Progenitor cell of endocrine pancreas (in vitro differentiated cells): ENCODE data around the gene TBC1D19. TPM values are rescaled to one million over a fixed set of nuclear protein-coding genes. Genes with fewer than 3 reads are reported as not detected.
"Not testable (repeated sequence)": the region's sequence is repeated elsewhere in the genome, so short reads cannot be mapped to it uniquely, and the experiment has no call there.

Experiments
- DNase-seq: peaks from one replicate; pipeline ENCODE4 v3.0.0; 2021; ENCODE audit warnings: low spot score; ENCODE audit not compliant: unreplicated experiment
- H3K27ac Mint-ChIP-seq: 2 replicates; pipeline ENCODE4 v1.8.0; 2021; ENCODE audit warnings: mild to moderate bottlenecking, moderate library complexity, mixed read lengths
- H3K27me3 Mint-ChIP-seq: 2 replicates; pipeline ENCODE4 v1.8.0; 2021; ENCODE audit warnings: mixed read lengths
- H3K36me3 Mint-ChIP-seq: 2 replicates; pipeline ENCODE4 v1.8.0; 2022; ENCODE audit warnings: mixed read lengths; ENCODE audit not compliant: insufficient read depth
- H3K4me1 Mint-ChIP-seq: 2 replicates; pipeline ENCODE4 v1.8.0; 2021; ENCODE audit warnings: low read depth, mixed read lengths
- H3K4me3 Mint-ChIP-seq: 2 replicates; pipeline ENCODE4 v1.8.0; 2021; ENCODE audit warnings: low read depth, mild to moderate bottlenecking, moderate library complexity, mixed read lengths
- H3K9me3 Mint-ChIP-seq: 2 replicates; pipeline ENCODE4 v1.8.0; 2021; ENCODE audit warnings: low read depth, mixed read lengths
- total RNA-seq: library from RNA; stranded (reverse); gene quantifications from 2 replicates; pipeline ENCODE4 v1.2.1, GENCODE V29; 2021
- TF ChIP-seq, protein P1 (sequence below): fragments of 200-600 bp; sonication (generic); IDR thresholded peaks from one replicate; pipeline ENCODE4 v1.5.0; 2021; ENCODE audit warnings: antibody characterized with exemption, mild to moderate bottlenecking; ENCODE audit not compliant: unreplicated experiment

TBC1D19 gene
- total RNA-seq, 1 donor from 2014 or later = 28.8 TPM

DNA sequence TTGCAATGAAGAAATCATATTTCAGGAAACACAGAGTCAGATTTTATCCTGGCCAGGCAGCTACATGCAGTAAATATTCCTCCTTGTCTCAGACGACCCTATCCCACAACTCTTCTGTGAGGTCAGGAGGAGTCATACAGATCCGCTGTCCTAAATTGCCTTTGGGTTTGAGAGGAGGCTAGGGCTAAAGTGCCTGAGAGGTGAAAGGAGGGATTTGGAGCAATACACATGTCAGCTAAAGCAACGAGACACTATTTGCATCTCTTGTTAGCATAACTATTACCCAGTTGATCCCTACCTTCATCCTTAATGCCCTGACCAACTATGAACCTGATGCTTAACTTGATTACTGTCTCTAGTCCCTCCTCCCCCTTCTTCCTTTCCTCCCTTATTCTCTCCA, 98.6 kb downstream of the TBC1D19 start:
- H3K4me3 Mint-ChIP-seq = no peak overlapping the region
- H3K27me3 Mint-ChIP-seq = no peaks in the 10 kb centered on the region
- H3K9me3 Mint-ChIP-seq = peaks cover 30% of the 10 kb centered on the region
- no peaks in the 10 kb centered on the region for H3K4me1 Mint-ChIP-seq
- TF ChIP-seq, protein P1, sequence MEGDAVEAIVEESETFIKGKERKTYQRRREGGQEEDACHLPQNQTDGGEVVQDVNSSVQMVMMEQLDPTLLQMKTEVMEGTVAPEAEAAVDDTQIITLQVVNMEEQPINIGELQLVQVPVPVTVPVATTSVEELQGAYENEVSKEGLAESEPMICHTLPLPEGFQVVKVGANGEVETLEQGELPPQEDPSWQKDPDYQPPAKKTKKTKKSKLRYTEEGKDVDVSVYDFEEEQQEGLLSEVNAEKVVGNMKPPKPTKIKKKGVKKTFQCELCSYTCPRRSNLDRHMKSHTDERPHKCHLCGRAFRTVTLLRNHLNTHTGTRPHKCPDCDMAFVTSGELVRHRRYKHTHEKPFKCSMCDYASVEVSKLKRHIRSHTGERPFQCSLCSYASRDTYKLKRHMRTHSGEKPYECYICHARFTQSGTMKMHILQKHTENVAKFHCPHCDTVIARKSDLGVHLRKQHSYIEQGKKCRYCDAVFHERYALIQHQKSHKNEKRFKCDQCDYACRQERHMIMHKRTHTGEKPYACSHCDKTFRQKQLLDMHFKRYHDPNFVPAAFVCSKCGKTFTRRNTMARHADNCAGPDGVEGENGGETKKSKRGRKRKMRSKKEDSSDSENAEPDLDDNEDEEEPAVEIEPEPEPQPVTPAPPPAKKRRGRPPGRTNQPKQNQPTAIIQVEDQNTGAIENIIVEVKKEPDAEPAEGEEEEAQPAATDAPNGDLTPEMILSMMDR = no peak
- peaks cover 45% of the 10 kb centered on the region for H3K36me3 Mint-ChIP-seq
- no peak for DNase-seq
- no peak overlapping the region for H3K27ac Mint-ChIP-seq

DNA sequence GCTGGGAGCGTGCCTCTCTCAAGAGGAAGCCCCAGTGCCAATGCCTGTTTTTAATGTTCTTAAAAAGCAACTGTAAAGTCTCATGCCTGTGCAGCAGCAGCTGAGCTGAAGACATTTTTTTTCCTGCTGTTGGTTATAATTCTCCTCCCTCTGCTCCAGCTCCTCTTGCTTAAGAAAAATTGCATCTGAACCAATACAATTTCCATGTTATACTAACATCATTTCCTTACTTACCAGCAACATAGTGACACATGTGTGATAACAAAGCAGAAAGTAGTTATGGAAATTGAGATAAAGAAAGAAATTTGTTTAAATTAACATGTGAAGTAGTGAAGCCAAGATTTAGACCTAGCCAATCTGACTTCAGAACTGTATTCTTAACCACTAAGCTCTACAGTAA, 101.4 kb downstream of the TBC1D19 start:
- Mint-ChIP-seq H3K4me1 (no peaks in the 10 kb centered on the region), H3K27ac (no peak overlapping the region), H3K27me3 (no peaks in the 10 kb centered on the region), H3K36me3 (peaks cover 26% of the 10 kb centered on the region), H3K9me3 (peaks cover 13% of the 10 kb centered on the region), H3K4me3 (no peak overlapping the region)
- TF ChIP-seq, protein P1 = no peak
- no peak for DNase-seq

DNA sequence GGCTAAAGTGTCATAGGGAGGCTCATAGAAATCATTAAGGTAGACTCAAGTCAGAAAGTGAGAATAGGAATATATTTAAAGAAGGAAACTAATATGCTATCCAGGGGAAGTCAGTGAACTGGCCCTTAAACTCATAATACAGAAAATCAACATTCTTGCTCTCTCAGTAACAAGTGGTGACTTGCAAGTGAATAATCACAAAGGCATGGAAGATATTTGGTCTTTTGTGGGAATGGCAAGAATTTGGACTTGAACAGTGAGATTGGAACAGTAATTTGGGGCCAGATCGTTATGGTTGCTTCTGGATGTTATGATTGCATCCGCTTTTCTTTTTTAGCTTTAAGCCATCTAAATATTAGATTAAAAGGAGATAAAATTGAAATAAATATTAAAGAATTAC, 103.8 kb downstream of the TBC1D19 start:
- Mint-ChIP-seq H3K9me3 (peaks cover 7% of the 10 kb centered on the region), H3K4me3 (no peak overlapping the region), H3K27me3 (no peaks in the 10 kb centered on the region), H3K27ac (no peak overlapping the region), H3K4me1 (no peaks in the 10 kb centered on the region), H3K36me3 (peaks cover 32% of the 10 kb centered on the region)
- no peak for DNase-seq
- TF ChIP-seq, protein P1 = no peak

DNA sequence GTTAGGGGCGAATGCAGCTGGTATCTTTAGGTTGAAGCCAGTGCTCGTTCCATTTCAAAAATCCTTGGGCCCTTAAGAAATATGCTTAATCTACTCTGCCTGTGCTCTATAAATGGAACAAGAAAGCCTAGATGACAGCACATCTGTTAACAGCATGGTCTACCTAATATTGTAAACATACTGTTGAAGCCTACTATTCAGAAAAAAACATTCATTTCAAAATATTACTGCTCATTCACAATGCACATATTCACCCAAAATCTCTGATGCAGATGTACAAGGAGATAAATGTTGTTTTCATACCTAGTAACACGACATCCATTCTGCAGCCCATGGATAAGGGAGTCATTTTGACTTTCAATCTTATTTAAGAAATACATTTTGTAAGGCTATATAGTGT, 106.6 kb downstream of the TBC1D19 start:
- no peak overlapping the region for H3K4me3 Mint-ChIP-seq
- H3K4me1 Mint-ChIP-seq = no peaks in the 10 kb centered on the region
- H3K36me3 Mint-ChIP-seq = peaks cover 46% of the 10 kb centered on the region
- DNase-seq = no peak
- H3K9me3 Mint-ChIP-seq = peaks cover 14% of the 10 kb centered on the region
- TF ChIP-seq, protein P1 = no peak
- H3K27ac Mint-ChIP-seq = no peak overlapping the region
- no peaks in the 10 kb centered on the region for H3K27me3 Mint-ChIP-seq

DNA sequence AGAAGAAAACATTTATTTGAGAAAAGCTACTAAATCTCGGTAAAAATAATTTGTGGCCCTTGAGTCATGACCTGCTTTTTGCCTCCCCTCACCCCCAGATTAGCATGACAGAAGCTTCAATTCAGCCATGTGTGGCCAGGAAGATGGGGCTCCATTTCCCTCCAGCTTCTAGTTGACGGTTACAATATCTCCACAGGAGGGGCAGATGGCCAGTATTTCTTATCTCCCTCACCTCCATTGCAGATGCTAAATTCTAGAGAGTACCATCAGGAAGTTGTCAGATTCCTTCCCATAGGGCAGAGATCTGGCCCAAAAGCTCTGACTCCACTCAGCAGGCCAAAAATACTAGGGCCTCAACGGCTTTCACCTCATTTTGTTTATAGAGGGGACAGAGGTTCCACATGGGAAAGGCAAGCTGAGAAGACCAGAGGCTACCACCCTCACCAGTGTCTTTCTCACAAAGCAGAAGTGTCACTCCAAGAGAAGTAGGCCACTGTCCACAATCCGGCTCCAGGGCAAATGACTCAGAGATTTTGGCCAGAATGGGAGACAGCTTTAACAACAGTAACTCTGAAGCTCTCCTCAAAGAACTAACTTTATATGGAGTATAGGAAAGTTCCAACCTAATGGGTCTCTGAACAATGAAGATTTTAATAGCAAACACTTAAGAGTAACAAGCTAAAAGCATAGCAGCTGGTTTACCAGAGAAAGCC, 108.3 kb downstream of the TBC1D19 start:
- no peak for DNase-seq
- Mint-ChIP-seq H3K4me3 (no peak overlapping the region), H3K36me3 (peaks cover 54% of the 10 kb centered on the region), H3K4me1 (no peaks in the 10 kb centered on the region), H3K27ac (no peak overlapping the region), H3K27me3 (no peaks in the 10 kb centered on the region), H3K9me3 (peaks cover 29% of the 10 kb centered on the region)
- TF ChIP-seq, protein P1 = no peak

DNA sequence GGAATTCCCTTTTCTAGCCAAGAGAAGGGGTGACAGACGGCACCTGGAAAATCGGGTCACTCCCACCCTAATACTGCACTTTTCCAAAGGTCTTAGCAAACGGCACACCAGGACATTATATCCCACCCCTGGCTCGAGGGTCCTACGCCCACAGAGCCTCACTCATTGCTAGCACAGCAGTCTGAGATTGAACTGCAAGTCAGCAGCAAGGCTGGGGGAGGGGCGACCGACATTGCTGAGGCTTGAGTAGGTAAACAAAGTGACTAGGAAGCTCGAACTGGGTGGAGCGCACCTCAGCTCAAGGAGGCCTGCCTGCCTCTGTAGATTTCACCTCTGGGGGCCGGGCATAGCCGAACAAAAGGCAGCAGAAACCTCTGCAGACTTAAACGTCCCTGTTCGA, 110.2 kb downstream of the TBC1D19 start:
- H3K4me1 Mint-ChIP-seq, H3K27ac Mint-ChIP-seq, H3K4me3 Mint-ChIP-seq, H3K27me3 Mint-ChIP-seq, DNase-seq: not testable (repeated sequence)
- peaks cover 36% of the 10 kb centered on the region for H3K9me3 Mint-ChIP-seq
- H3K36me3 Mint-ChIP-seq = peaks cover 56% of the 10 kb centered on the region
